ENCODE measurements around the gene GSTK1.

GRCh38 chr7:143250822-143251221, 12.4 kb upstream of the GSTK1 start:
- TF ChIP-seq CTCF (conservative IDR thresholded peaks at IDR 0.05) (no peak), EZH2 (IDR thresholded peaks at IDR 0.05; ENCODE audit: low read depth) (no peak)

Data from PC-9 (cell line).